Activated naive CD4-positive, alpha-beta T cell treated with anti-CD3 and anti-CD28 coated beads, Interleukin-2, amount 50 U/mL, for 24 hours (primary cell): ENCODE data around the gene USE1.

Experiments used
- H3K27ac Mint-ChIP-seq: one replicate; pipeline ENCODE4 v1.8.0; 2021; ENCODE audit warnings: mild to moderate bottlenecking, mixed read lengths
- H3K27me3 Mint-ChIP-seq: one replicate; pipeline ENCODE4 v1.8.0; 2021; ENCODE audit warnings: mixed read lengths
- H3K36me3 Mint-ChIP-seq: one replicate; pipeline ENCODE4 v1.8.0; 2021; ENCODE audit warnings: mixed read lengths
- H3K4me1 Mint-ChIP-seq: one replicate; pipeline ENCODE4 v1.8.0; 2021; ENCODE audit warnings: mixed read lengths
- H3K4me3 Mint-ChIP-seq: one replicate; pipeline ENCODE4 v1.8.0; 2021; ENCODE audit warnings: mild to moderate bottlenecking, mixed read lengths
- H3K9me3 Mint-ChIP-seq: one replicate; pipeline ENCODE4 v1.8.0; 2021; ENCODE audit warnings: mixed read lengths

USE1 gene

GRCh38 chr19:17256130-17256529 lies 41.0 kb downstream of the USE1 start:
- H3K4me3 Mint-ChIP-seq, result no peak overlapping the region
- H3K4me1 Mint-ChIP-seq, result peaks cover 6% of the 10 kb centered on the region
- H3K9me3 Mint-ChIP-seq, result no peaks in the 10 kb centered on the region
- H3K36me3 Mint-ChIP-seq, result no peaks in the 10 kb centered on the region
- no peaks in the 10 kb centered on the region for H3K27me3 Mint-ChIP-seq
- no peak overlapping the region for H3K27ac Mint-ChIP-seq

GRCh38 chr19:17259118-17259780 lies 44.1 kb downstream of the USE1 start:
- H3K36me3 Mint-ChIP-seq, result no peaks in the 10 kb centered on the region
- peaks cover 6% of the 10 kb centered on the region for H3K4me1 Mint-ChIP-seq
- no peaks in the 10 kb centered on the region for H3K9me3 Mint-ChIP-seq
- no peak overlapping the region for H3K27ac Mint-ChIP-seq
- no peak overlapping the region for H3K4me3 Mint-ChIP-seq
- H3K27me3 Mint-ChIP-seq, result no peaks in the 10 kb centered on the region

- Mint-ChIP-seq H3K27ac (no peak overlapping the region), H3K4me1 (peaks cover 13% of the 10 kb centered on the region), H3K36me3 (no peaks in the 10 kb centered on the region), H3K27me3 (no peaks in the 10 kb centered on the region), H3K4me3 (no peak overlapping the region), H3K9me3 (no peaks in the 10 kb centered on the region)
Observed at GRCh38 chr19:17259934-17260333, 44.8 kb downstream of the USE1 start.

- no peaks in the 10 kb centered on the region for H3K36me3 Mint-ChIP-seq
- H3K4me3 Mint-ChIP-seq, result no peak overlapping the region
- H3K4me1 Mint-ChIP-seq, result peaks cover 13% of the 10 kb centered on the region
- peak overlapping the region; percentile 20 for H3K27ac Mint-ChIP-seq
- H3K27me3 Mint-ChIP-seq, result no peaks in the 10 kb centered on the region
- no peaks in the 10 kb centered on the region for H3K9me3 Mint-ChIP-seq
Observed at GRCh38 chr19:17260842-17261325, 45.7 kb downstream of the USE1 start.

- Mint-ChIP-seq H3K9me3 (no peaks in the 10 kb centered on the region), H3K4me1 (peaks cover 19% of the 10 kb centered on the region), H3K27ac (no peak overlapping the region), H3K27me3 (no peaks in the 10 kb centered on the region), H3K4me3 (no peak overlapping the region), H3K36me3 (no peaks in the 10 kb centered on the region)
Observed at GRCh38 chr19:17262557-17262956, 47.4 kb downstream of the USE1 start.

GRCh38 chr19:17263712-17264640 lies 48.8 kb downstream of the USE1 start:
- Mint-ChIP-seq H3K36me3 (no peaks in the 10 kb centered on the region), H3K4me3 (no peak overlapping the region), H3K9me3 (no peaks in the 10 kb centered on the region), H3K27me3 (no peaks in the 10 kb centered on the region), H3K27ac (peak overlapping the region; percentile 55), H3K4me1 (peaks cover 28% of the 10 kb centered on the region)

GRCh38 chr19:17264641-17264979 lies 49.5 kb downstream of the USE1 start, which contains the start of gene USHBP1:
Gene USHBP1, minus strand, starts transcription at chr19:17264745. Its CDS starts 446 bp downstream, at chr19:17264299.
- Mint-ChIP-seq H3K27me3 (no peaks in the 10 kb centered on the region), H3K4me1 (peaks cover 28% of the 10 kb centered on the region), H3K27ac (peak within 1 kb of the TSS; percentile 55), H3K36me3 (no peaks in the 10 kb centered on the region), H3K4me3 (no peak within 1 kb of the TSS), H3K9me3 (no peaks in the 10 kb centered on the region)

- H3K27me3 Mint-ChIP-seq, result no peaks in the 10 kb centered on the region
- no peak overlapping the region for H3K4me3 Mint-ChIP-seq
- H3K36me3 Mint-ChIP-seq, result no peaks in the 10 kb centered on the region
- H3K27ac Mint-ChIP-seq, result no peak overlapping the region
- H3K4me1 Mint-ChIP-seq, result peaks cover 23% of the 10 kb centered on the region
- H3K9me3 Mint-ChIP-seq, result no peaks in the 10 kb centered on the region
Observed at GRCh38 chr19:17266026-17266425, 50.9 kb downstream of the USE1 start.

GRCh38 chr19:17266589-17266974 lies 51.4 kb downstream of the USE1 start:
- Mint-ChIP-seq H3K9me3 (no peaks in the 10 kb centered on the region), H3K4me3 (peak overlapping the region; percentile 96), H3K27ac (peak overlapping the region; percentile 48), H3K36me3 (no peaks in the 10 kb centered on the region), H3K27me3 (no peaks in the 10 kb centered on the region), H3K4me1 (peaks cover 22% of the 10 kb centered on the region)

- Mint-ChIP-seq H3K27me3 (no peaks in the 10 kb centered on the region), H3K36me3 (no peaks in the 10 kb centered on the region), H3K9me3 (no peaks in the 10 kb centered on the region), H3K4me3 (peak within 1 kb of the TSS; percentile 96), H3K4me1 (peaks cover 22% of the 10 kb centered on the region), H3K27ac (peak within 1 kb of the TSS; percentile 48)
Observed at GRCh38 chr19:17266975-17267788, 52.0 kb downstream of the USE1 start, which contains the start of gene BABAM1. Gene BABAM1, plus strand, starts transcription at chr19:17267443. Its CDS starts 1,364 bp downstream, at chr19:17268807.

- Mint-ChIP-seq H3K27me3 (no peaks in the 10 kb centered on the region), H3K36me3 (peaks cover 2% of the 10 kb centered on the region), H3K4me3 (peak overlapping the region; percentile 96), H3K4me1 (peaks cover 22% of the 10 kb centered on the region), H3K27ac (no peak overlapping the region), H3K9me3 (no peaks in the 10 kb centered on the region)
Observed at GRCh38 chr19:17268754-17269153, 53.6 kb downstream of the USE1 start.
